PC-9 (cell line): Measurements from ENCODE around the gene TUBB4B. TPM values are rescaled to one million over a fixed set of nuclear protein-coding genes. Genes with fewer than 3 reads are reported as not detected.

Experiments used
- BruUV-seq: library from RNA; stranded (reverse); fragments of 400-500 nt; replicated peaks from 2 replicates; lab custom pipeline; 2021; lab: Mats Ljungman, UMichigan
- CTCF ChIA-PET: fragments of 300-600 bp; sonication (Branson Sonifier 250); formaldehyde crosslinking; loops from one replicate; lab custom pipeline; 2022; ENCODE audit warnings: antibody characterized with exemption; lab: Charles Lee
- POLR2A ChIA-PET: fragments of 300-600 bp; sonication (Branson Sonifier 250); formaldehyde crosslinking; loops from one replicate; lab custom pipeline; 2022; ENCODE audit warnings: antibody characterized with exemption; ENCODE audit not compliant: unreplicated experiment; lab: Charles Lee
- DNase-seq, 2 experiments: peaks; one replicate each; pipeline versions ENCODE4 v3.0.0 to v3.0.0-alpha.2; 2015 to 2022; ENCODE audit warnings: mixed read lengths in 1 of 2
- H2AFZ ChIP-seq: fragments of 200-600 bp; sonication (generic); 2 replicates; pipeline ENCODE4 v1.8.1; 2017; ENCODE audit warnings: antibody characterized with exemption
- H3F3A ChIP-seq: fragments of 200-600 bp; sonication (generic); 2 replicates; pipeline ENCODE4 v1.8.1; 2017; ENCODE audit warnings: antibody characterized with exemption, mild to moderate bottlenecking, low read depth; ENCODE audit not compliant: insufficient read depth
- H3K27ac ChIP-seq: fragments of 200-600 bp; sonication (generic); 2 replicates; pipeline ENCODE4 v1.6.1; 2016; ENCODE audit warnings: mixed run types
- H3K27me3 ChIP-seq: fragments of 200-600 bp; sonication (generic); 2 replicates; pipeline ENCODE4 v1.6.1; 2016; ENCODE audit warnings: low read depth, mixed run types; ENCODE audit not compliant: insufficient read depth
- H3K36me3 ChIP-seq: fragments of 200-600 bp; sonication (generic); 2 replicates; pipeline ENCODE4 v1.6.1; 2016; ENCODE audit warnings: low read depth, mixed run types
- H3K4me1 ChIP-seq: fragments of 200-600 bp; sonication (generic); replicated peaks from 2 replicates; pipeline ENCODE4 v1.6.1; 2016; ENCODE audit warnings: mixed run types; ENCODE audit not compliant: insufficient read depth
- H3K4me2 ChIP-seq: fragments of 200-600 bp; sonication (generic); 2 replicates; pipeline ENCODE4 v1.6.1; 2017; ENCODE audit warnings: mixed run types
- H3K4me3 ChIP-seq: fragments of 200-600 bp; sonication (generic); 2 replicates; pipeline ENCODE4 v1.6.1; 2016; ENCODE audit warnings: mixed run types
- H3K79me2 ChIP-seq: fragments of 200-600 bp; sonication (generic); 2 replicates; pipeline ENCODE4 v1.6.1; 2017; ENCODE audit warnings: low read depth, mixed run types
- H3K9me2 ChIP-seq: fragments of 200-600 bp; sonication (generic); 2 replicates; pipeline ENCODE4 v1.8.1; 2017; ENCODE audit warnings: mild to moderate bottlenecking; ENCODE audit not compliant: insufficient read depth
- H3K9me3 ChIP-seq: fragments of 200-600 bp; sonication (generic); 2 replicates; pipeline ENCODE4 v1.8.1; 2016; ENCODE audit warnings: low read depth; ENCODE audit not compliant: insufficient read depth
- H4K20me1 ChIP-seq: fragments of 200-600 bp; sonication (generic); 2 replicates; pipeline ENCODE4 v1.8.1; 2017; ENCODE audit not compliant: insufficient read depth
- EZH2 ChIP-seq: fragments of 200-600 bp; sonication (generic); IDR thresholded peaks from 2 replicates; pipeline ENCODE4 v1.8.0; 2017; ENCODE audit warnings: antibody characterized with exemption, low read depth
- intact Hi-C: fragments of 100-400 bp; cut with micrococcal nuclease; formaldehyde crosslinking; loops from one replicate; pipeline ENCODE4 v1.10.0; 2022; ENCODE audit not compliant: unreplicated experiment
- total RNA-seq: library from RNA; stranded (reverse); gene quantifications from 2 replicates; pipeline ENCODE4 v1.2.3, GENCODE V29; 2021
- TF ChIP-seq, protein P1 (sequence below): fragments of 200-600 bp; sonication (generic); conservative IDR thresholded peaks from 2 replicates; pipeline ENCODE4 v1.6.1; 2017; ENCODE audit warnings: mixed run types, antibody characterized with exemption, mild to moderate bottlenecking, moderate library complexity

Gene TUBB4B
- total RNA-seq, 1 experiment from 2014 or later = 494 TPM

DNA sequence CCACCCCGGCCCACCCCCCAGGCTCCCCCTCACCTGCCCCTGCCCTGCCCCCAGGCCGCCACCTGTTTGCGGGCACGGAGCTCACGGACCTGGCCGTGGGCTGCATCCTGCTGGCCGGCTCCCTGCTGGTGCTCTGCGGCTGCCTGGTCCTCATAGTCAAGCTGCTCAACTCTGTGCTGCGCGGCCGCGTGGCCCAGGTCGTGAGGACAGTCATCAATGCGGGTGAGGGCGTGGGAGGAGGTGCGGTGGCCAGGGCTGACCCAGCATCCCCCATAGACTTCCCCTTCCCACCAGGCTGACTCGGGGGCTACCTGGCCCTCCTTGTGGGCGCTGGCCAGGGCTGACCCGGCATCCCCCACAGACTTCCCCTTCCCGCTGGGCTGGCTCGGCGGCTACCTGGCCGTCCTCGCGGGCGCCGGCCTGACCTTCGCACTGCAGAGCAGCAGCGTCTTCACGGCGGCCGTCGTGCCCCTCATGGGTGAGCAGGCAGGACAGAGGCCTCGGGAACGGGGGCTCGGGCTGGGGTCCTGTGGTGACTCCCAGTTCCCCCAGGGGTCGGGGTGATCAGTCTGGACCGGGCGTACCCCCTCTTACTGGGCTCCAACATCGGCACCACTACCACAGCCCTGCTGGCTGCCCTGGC, 6.9 kb upstream of the TUBB4B start:
- no peaks in the 10 kb centered on the region for H3K36me3 ChIP-seq
- H3K79me2 ChIP-seq = peaks cover 21% of the 10 kb centered on the region
- ChIA-PET POLR2A (no interaction called here), CTCF (interaction anchor here (0.7 kb wide), 1 partner anchor 108 kb away, joined by 4 read pairs; no protein-coding TSS in a partner anchor)
- H3F3A ChIP-seq = no peaks in the 10 kb centered on the region
- H3K4me1 ChIP-seq = peaks cover 19% of the 10 kb centered on the region
- DNase-seq = no peak
- no peaks in the 10 kb centered on the region; the same call in 1 of the 2 replicates for H4K20me1 ChIP-seq
- no peak overlapping the region for H3K4me2 ChIP-seq
- H3K9me2 ChIP-seq = no peaks in the 10 kb centered on the region
- TF ChIP-seq, protein P1, sequence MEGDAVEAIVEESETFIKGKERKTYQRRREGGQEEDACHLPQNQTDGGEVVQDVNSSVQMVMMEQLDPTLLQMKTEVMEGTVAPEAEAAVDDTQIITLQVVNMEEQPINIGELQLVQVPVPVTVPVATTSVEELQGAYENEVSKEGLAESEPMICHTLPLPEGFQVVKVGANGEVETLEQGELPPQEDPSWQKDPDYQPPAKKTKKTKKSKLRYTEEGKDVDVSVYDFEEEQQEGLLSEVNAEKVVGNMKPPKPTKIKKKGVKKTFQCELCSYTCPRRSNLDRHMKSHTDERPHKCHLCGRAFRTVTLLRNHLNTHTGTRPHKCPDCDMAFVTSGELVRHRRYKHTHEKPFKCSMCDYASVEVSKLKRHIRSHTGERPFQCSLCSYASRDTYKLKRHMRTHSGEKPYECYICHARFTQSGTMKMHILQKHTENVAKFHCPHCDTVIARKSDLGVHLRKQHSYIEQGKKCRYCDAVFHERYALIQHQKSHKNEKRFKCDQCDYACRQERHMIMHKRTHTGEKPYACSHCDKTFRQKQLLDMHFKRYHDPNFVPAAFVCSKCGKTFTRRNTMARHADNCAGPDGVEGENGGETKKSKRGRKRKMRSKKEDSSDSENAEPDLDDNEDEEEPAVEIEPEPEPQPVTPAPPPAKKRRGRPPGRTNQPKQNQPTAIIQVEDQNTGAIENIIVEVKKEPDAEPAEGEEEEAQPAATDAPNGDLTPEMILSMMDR = no peak
- TF ChIP-seq EZH2 = no peak
- no peaks in the 10 kb centered on the region for H3K9me3 ChIP-seq
- H2AFZ ChIP-seq = no peak overlapping the region
- intact Hi-C loops = no loop called here
- no TSS peak for BruUV-seq
- H3K27ac ChIP-seq = no peak overlapping the region
- no peak overlapping the region for H3K4me3 ChIP-seq
- no peaks in the 10 kb centered on the region for H3K27me3 ChIP-seq

DNA sequence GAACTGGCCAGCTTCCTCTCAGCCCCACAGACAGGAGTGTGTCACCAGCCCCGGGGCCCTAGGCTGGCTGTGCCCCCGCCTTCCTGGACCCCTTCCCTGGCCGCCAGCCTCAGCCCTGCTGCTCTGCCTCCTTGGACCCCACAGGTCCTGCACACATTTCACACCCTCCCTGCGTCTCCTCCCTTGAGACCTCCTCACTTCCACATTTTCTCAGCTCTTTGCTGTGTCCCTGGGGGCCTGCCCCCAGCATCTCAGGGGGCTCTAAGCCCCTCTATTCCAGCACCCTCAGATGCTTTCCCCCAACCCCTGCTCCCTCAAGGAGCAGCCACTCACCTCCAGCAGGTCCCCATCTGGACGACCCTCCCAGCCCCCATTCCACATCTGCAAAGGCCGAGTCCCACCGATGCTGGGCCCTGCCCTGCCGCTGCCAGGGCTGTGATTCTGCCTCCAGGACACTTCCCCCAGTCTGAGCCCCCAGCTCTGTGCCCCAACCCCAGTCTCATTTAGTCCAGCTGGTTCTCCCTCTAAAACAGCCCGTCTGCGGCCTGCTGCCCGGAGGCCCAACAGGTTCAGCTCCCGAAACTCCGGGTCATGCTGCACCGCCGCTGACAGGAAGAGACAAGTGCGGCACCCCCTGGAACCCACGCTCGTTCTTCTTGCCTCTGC, 6.2 kb upstream of the TUBB4B start:
- Histone ChIP-seq H4K20me1 (no peaks in the 10 kb centered on the region; the same call in 1 of the 2 replicates), H3K9me3 (no peaks in the 10 kb centered on the region), H3K4me1 (peaks cover 25% of the 10 kb centered on the region), H3K79me2 (peaks cover 28% of the 10 kb centered on the region), H3K4me2 (no peak overlapping the region), H3K4me3 (no peak overlapping the region), H3K27ac (no peak overlapping the region), H2AFZ (no peak overlapping the region), H3K9me2 (no peaks in the 10 kb centered on the region), H3F3A (peaks cover 2% of the 10 kb centered on the region), H3K36me3 (no peaks in the 10 kb centered on the region), H3K27me3 (no peaks in the 10 kb centered on the region)
- no peak for DNase-seq
- intact Hi-C loops = no loop called here
- CTCF ChIA-PET = interaction anchor here (0.7 kb wide), 1 partner anchor 109 kb away, joined by 4 read pairs; no protein-coding TSS in a partner anchor
- POLR2A ChIA-PET = no interaction called here
- BruUV-seq = no TSS peak
- no peak for TF ChIP-seq EZH2

DNA sequence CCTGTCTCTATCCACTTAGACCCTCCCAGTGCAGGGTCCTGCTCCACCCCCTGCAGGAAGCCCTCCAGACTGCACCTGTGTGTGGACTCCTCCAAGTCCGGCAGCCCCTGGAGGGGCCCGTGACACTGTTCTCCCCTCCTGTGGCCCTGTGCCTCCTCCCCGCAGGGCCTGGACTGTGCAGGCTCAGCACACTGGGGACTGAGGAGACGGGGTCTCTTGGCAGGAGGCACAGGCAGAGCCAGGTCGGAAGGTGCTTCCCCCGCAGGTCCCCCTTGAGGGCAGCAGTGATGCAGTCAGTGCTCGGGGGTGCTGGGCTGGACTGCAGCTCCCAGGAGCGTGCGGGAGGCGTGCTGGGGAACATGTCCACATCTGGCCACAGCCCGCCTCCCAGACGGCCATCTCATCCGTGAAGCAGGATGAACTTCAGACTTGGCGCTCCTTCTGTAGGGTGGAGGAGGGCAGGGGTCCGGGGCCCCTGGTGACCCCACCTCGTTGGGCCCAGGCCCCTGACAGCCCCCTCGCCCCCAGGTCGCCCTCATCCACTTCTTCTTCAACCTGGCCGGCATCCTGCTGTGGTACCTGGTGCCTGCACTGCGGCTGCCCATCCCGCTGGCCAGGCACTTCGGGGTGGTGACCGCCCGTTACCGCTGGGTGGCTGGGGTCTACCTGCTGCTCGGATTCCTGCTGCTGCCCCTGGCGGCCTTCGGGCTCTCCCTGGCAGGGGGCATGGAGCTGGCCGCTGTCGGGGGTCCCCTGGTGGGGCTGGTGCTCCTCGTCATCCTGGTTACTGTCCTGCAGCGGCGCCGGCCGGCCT, 5.5 kb upstream of the TUBB4B start:
- H3K9me2 ChIP-seq = no peaks in the 10 kb centered on the region
- no peaks in the 10 kb centered on the region for H3K36me3 ChIP-seq
- H3K9me3 ChIP-seq = no peaks in the 10 kb centered on the region
- H3K4me3 ChIP-seq = no peak overlapping the region
- H3K4me1 ChIP-seq = peaks cover 25% of the 10 kb centered on the region
- no peak overlapping the region for H2AFZ ChIP-seq
- H4K20me1 ChIP-seq = no peaks in the 10 kb centered on the region; the same call in 1 of the 2 replicates
- peaks cover 30% of the 10 kb centered on the region for H3K79me2 ChIP-seq
- POLR2A ChIA-PET = interaction anchor here (0.6 to 0.8 kb wide), 2 partner anchors 12 to 106 kb away, joined by 3 to 7 read pairs; no protein-coding TSS in a partner anchor
- BruUV-seq = no TSS peak
- CTCF ChIA-PET = interaction anchor here (0.6 to 1.8 kb wide), 7 partner anchors 21 to 189 kb away, joined by 3 to 10 read pairs (median 6); partner anchors contain the start of gene TOR4A
- H3F3A ChIP-seq = peaks cover 8% of the 10 kb centered on the region
- H3K4me2 ChIP-seq = no peak overlapping the region
- no peak overlapping the region for H3K27ac ChIP-seq
- H3K27me3 ChIP-seq = no peaks in the 10 kb centered on the region
- TF ChIP-seq, protein P1 = no peak
- TF ChIP-seq EZH2 = no peak
- DNase-seq = no peak
- intact Hi-C loops = no loop called here
